OCI-LY3 (cell line): ENCODE data around the gene AGBL1.

Source experiments
- H2AFZ ChIP-seq: fragments of 200-600, 300-600 bp; shearing (Covaris generic); 2 replicates; pipeline ENCODE4 v1.6.0; 2014; ENCODE audit warnings: antibody characterized with exemption, low read depth, low read length
- H3K27ac ChIP-seq: fragments of 200-600, 300-600 bp; sonication (generic); 2 replicates; pipeline ENCODE4 v1.5.1; 2014; ENCODE audit warnings: mild to moderate bottlenecking, low read length, moderate library complexity, mixed read lengths
- H3K27me3 ChIP-seq: fragments of 200-600, 300-600 bp; sonication (generic); 2 replicates; pipeline ENCODE4 v1.6.1; 2014; ENCODE audit warnings: low read depth, low read length, mixed read lengths
- H3K36me3 ChIP-seq: fragments of 200-600, 300-600 bp; sonication (generic); replicated peaks from 2 replicates; pipeline ENCODE3; 2014; ENCODE audit warnings: low read depth, low read length, mixed read lengths
- H3K4me1 ChIP-seq: fragments of 300-600, 200-600 bp; sonication (generic); 2 replicates; pipeline ENCODE4 v1.6.1; 2014; ENCODE audit warnings: low read length, mixed read lengths
- H3K4me2 ChIP-seq: fragments of 200-600, 300-600 bp; sonication (generic); 2 replicates; pipeline ENCODE4 v1.6.1; 2014; ENCODE audit warnings: low read length, mixed read lengths
- H3K4me3 ChIP-seq: fragments of 300-600, 200-600 bp; sonication (generic); 2 replicates; pipeline ENCODE4 v1.5.1; 2014; ENCODE audit warnings: antibody characterized with exemption, mild to moderate bottlenecking, low read length, moderate library complexity
- H3K79me2 ChIP-seq: fragments of 300-600, 200-600 bp; shearing (Covaris generic); 2 replicates; pipeline ENCODE4 v1.6.1; 2014; ENCODE audit warnings: mild to moderate bottlenecking, low read length, mixed read lengths
- H3K9ac ChIP-seq: fragments of 300-600, 200-600 bp; shearing (Covaris generic); 2 replicates; pipeline ENCODE4 v1.6.0; 2014; ENCODE audit warnings: mild to moderate bottlenecking, low read length, moderate library complexity
- H3K9me3 ChIP-seq: fragments of 200-600, 300-600 bp; shearing (Covaris generic); 2 replicates; pipeline ENCODE4 v1.6.1; 2014; ENCODE audit warnings: low read length, mixed read lengths; ENCODE audit not compliant: insufficient read depth
- H4K20me1 ChIP-seq: fragments of 200-600, 300-600 bp; sonication (generic); 2 replicates; pipeline ENCODE4 v1.6.1; 2016; ENCODE audit warnings: low read length, mixed read lengths; ENCODE audit not compliant: insufficient read depth
- CTCF ChIP-seq: fragments of 200-600, 300-600 bp; sonication (generic); IDR thresholded peaks from 2 replicates; pipeline ENCODE4 v1.5.1; 2014; ENCODE audit warnings: antibody characterized with exemption, low read length, low read depth
- EZH2phosphoT487 ChIP-seq: fragments of 200-600 bp; shearing (Covaris generic); IDR thresholded peaks from 2 replicates; pipeline ENCODE4 v1.6.1; 2018; ENCODE audit warnings: antibody characterized with exemption, mixed run types, low read depth

The AGBL1 gene

DNA sequence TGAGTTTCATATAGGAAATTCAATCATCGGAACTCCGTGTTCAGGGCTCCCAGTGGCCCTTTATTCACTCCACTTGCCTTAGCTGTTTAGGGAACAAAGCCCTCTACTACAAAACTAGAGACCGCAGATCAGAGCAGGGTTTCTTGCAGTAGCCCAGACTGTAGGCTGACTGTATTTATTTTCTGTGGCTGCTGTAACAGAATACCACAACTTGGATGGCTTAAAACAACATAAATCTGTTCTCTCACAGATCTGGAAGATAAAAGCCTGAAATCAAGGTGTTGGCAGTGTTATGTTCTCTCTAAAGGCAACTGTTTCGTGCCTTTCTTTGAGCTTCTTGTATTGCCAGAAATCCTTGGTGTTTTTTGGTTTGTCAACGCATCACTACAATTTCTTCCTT, 479.0 kb downstream of the AGBL1 start:
- H3K4me1 ChIP-seq, result no peaks in the 10 kb centered on the region
- no peaks in the 10 kb centered on the region for H3K9me3 ChIP-seq
- no peak overlapping the region for H3K27ac ChIP-seq
- H3K36me3 ChIP-seq, result no peaks in the 10 kb centered on the region
- H4K20me1 ChIP-seq, result no peaks in the 10 kb centered on the region
- H2AFZ ChIP-seq, result no peak overlapping the region
- H3K4me2 ChIP-seq, result no peak overlapping the region
- no peaks in the 10 kb centered on the region for H3K79me2 ChIP-seq
- H3K27me3 ChIP-seq, result no peaks in the 10 kb centered on the region
- H3K9ac ChIP-seq, result no peak overlapping the region
- H3K4me3 ChIP-seq, result no peak overlapping the region
- TF ChIP-seq EZH2phosphoT487 (no peak), CTCF (no peak)

DNA sequence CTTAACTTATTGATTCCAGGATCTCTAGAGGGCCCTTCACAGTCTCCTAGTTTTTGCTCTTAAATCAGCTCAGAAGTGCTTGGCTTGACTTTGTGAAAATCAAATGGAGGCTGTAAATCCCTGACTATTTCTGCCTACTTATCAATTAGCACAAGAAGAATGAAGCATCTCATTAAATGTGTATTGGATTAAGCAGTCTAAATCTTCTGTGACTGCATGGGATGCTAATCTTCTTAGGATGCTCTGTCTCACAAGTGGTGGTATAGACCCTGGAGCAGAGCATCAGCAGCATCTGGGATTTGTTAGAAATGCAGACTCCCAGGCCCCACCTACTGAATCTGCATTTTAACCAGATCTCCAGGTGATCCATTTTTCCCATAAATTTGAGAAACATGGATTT, 488.7 kb downstream of the AGBL1 start:
- Histone ChIP-seq H2AFZ (no peak overlapping the region), H3K4me2 (no peak overlapping the region)
- TF ChIP-seq CTCF (no peak), EZH2phosphoT487 (no peak)

DNA sequence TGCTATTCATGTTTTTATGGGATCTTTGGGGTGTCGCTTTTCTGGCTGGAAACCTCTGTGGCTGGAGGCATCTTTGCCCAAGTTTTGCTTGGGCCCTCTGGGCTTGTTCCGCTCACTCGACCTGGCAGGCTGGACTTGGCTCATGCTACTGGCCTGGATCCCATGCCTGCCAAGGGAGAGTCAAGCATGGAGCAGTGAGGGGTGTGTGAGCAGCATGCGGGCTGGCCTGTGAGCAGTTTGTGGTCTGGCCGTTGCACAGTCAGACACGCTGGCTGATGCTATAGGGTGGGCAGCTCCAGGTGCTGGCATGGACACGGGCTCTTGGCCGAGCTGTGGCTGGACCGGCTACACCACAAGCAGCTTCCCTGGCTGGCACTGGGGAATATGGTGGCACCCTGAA, 491.1 kb downstream of the AGBL1 start:
- H4K20me1 ChIP-seq, result no peaks in the 10 kb centered on the region
- no peak for TF ChIP-seq EZH2phosphoT487
- TF ChIP-seq CTCF, result no peak
- no peaks in the 10 kb centered on the region for H3K27me3 ChIP-seq
- H3K9ac ChIP-seq, result no peak overlapping the region
- no peak overlapping the region for H3K4me2 ChIP-seq
- H3K9me3 ChIP-seq, result no peaks in the 10 kb centered on the region
- no peaks in the 10 kb centered on the region for H3K79me2 ChIP-seq
- no peaks in the 10 kb centered on the region for H3K4me1 ChIP-seq
- H3K36me3 ChIP-seq, result no peaks in the 10 kb centered on the region
- H3K4me3 ChIP-seq, result no peak overlapping the region
- no peak overlapping the region for H2AFZ ChIP-seq
- H3K27ac ChIP-seq, result no peak overlapping the region

More for the DNA sequence above, 488.7 kb downstream of the AGBL1 start:
- H3K9me3 ChIP-seq, result no peaks in the 10 kb centered on the region
- no peak overlapping the region for H3K4me3 ChIP-seq
- no peaks in the 10 kb centered on the region for H3K79me2 ChIP-seq
- no peaks in the 10 kb centered on the region for H4K20me1 ChIP-seq
- no peak overlapping the region for H3K9ac ChIP-seq
- no peaks in the 10 kb centered on the region for H3K27me3 ChIP-seq
- H3K27ac ChIP-seq, result no peak overlapping the region
- no peaks in the 10 kb centered on the region for H3K36me3 ChIP-seq
- no peaks in the 10 kb centered on the region for H3K4me1 ChIP-seq

- H3K4me2 ChIP-seq, result no peak overlapping the region
- no peaks in the 10 kb centered on the region for H3K36me3 ChIP-seq
- H2AFZ ChIP-seq, result no peak overlapping the region
- no peak overlapping the region for H3K4me3 ChIP-seq
- no peaks in the 10 kb centered on the region for H3K4me1 ChIP-seq
- H4K20me1 ChIP-seq, result no peaks in the 10 kb centered on the region
- H3K9me3 ChIP-seq, result no peaks in the 10 kb centered on the region
- no peak overlapping the region for H3K9ac ChIP-seq
- H3K79me2 ChIP-seq, result no peaks in the 10 kb centered on the region
- no peaks in the 10 kb centered on the region for H3K27me3 ChIP-seq
- H3K27ac ChIP-seq, result no peak overlapping the region
- no peak for TF ChIP-seq CTCF
- no peak for TF ChIP-seq EZH2phosphoT487
These were observed 492.2 kb downstream of the AGBL1 start for GRCh38 chr15:86571873-86572272.
